22Rv1 (cell line): ENCODE data around the gene ZBED4.

Experiments used
- H3K27ac ChIP-seq: fragments of 450-650 bp; 2 replicates; pipeline ENCODE4 v1.5.1; 2017
- ZFX ChIP-seq: fragments of 450-650 bp; IDR thresholded peaks from 2 replicates; pipeline ENCODE4 v1.6.1; 2017; ENCODE audit warnings: antibody characterized with exemption, borderline replicate concordance
- TF ChIP-seq, protein P1 (sequence below): fragments of 450-650 bp; IDR thresholded peaks from 2 replicates; pipeline ENCODE4 v1.5.1; 2017; ENCODE audit warnings: mild to moderate bottlenecking

The ZBED4 gene

DNA sequence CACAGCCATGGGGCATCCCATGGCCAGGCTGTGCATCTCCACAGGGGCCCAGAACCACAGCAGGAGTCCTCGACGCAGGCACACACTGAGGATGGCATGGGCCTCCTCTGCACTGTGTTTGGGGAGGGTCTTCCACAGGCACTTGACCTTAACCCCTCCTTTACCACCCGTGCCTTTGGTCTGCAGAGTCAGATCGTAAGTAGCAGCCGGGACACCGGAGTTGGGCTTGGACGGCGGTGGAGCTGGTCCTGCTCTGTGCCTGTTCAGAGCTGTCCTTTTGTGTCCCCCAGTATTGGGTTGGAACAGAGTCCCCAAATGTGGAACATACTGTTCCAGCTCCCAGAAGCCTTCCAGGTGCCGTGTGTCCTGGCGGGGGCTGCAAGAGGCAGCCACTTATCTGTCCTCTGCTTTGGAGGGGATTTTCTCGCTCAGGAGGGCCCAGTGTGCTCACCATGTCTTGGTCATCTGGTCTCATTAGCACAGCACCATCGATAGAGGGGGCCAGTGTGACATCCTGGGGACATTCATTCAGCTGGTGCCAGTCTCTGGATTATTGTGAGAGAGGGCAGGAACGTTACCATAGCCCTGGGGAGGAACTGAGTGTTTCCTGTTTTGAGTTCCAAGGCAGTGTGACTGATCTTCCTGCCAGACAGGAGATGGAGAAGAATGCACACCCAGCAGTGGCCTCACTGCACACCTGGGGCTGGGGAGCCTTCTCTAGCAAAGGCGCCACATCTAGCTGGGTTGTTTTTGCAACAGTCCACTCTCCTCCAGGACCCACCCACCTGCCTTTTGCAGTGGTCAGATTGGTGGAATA, 77.2 kb downstream of the ZBED4 start:
- H3K27ac ChIP-seq, result peak overlapping the region; percentile 64
- no peak for TF ChIP-seq ZFX
- TF ChIP-seq, protein P1, sequence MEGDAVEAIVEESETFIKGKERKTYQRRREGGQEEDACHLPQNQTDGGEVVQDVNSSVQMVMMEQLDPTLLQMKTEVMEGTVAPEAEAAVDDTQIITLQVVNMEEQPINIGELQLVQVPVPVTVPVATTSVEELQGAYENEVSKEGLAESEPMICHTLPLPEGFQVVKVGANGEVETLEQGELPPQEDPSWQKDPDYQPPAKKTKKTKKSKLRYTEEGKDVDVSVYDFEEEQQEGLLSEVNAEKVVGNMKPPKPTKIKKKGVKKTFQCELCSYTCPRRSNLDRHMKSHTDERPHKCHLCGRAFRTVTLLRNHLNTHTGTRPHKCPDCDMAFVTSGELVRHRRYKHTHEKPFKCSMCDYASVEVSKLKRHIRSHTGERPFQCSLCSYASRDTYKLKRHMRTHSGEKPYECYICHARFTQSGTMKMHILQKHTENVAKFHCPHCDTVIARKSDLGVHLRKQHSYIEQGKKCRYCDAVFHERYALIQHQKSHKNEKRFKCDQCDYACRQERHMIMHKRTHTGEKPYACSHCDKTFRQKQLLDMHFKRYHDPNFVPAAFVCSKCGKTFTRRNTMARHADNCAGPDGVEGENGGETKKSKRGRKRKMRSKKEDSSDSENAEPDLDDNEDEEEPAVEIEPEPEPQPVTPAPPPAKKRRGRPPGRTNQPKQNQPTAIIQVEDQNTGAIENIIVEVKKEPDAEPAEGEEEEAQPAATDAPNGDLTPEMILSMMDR, result peak; percentile 81

DNA sequence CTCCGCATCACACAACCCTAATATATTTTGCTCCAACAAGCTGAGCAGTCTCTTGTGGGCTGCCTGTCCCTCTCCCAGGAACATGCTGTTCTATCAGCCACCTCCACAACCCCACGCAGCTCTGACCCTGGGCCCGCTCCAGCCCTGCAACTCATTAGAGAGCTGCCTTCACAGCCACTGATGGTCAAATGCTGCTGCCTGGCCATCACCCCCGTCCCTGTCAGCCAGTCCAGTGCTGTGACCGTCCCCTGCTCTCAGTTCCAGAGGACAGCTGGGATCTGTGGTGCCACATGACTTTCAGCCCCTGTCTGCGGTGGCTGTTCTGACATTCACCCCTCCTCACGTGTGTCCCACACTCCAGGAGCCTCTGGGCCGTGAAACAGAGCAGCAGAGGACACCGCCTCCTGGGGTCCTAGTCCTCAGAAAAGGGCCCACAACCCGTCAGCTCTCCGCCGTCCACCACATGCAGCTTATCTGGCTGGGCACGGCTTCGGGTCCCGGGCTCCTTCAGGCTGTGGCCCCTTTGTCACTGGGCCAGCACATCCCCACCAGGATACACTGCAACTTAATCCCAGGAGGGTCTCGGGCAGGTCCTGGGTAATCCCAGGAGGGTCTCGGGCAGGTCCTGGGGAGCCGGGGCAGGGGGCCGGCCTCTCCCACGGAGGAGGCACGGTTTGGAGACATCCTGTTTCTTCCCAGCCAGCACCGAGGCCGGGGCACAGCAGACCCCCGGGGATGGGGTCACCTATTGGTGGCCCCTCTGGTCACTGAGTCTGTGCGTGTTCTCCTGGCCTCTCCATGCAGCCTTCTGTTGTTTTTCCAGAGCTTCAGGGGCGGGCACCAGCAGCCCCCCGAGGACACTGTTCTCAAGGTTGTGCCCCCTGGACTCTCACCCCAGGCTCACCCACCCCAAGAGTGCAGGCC, 79.9 kb downstream of the ZBED4 start:
- H3K27ac ChIP-seq, result peak overlapping the region; percentile 57
- TF ChIP-seq ZFX, result no peak
- TF ChIP-seq, protein P1, result no peak

DNA sequence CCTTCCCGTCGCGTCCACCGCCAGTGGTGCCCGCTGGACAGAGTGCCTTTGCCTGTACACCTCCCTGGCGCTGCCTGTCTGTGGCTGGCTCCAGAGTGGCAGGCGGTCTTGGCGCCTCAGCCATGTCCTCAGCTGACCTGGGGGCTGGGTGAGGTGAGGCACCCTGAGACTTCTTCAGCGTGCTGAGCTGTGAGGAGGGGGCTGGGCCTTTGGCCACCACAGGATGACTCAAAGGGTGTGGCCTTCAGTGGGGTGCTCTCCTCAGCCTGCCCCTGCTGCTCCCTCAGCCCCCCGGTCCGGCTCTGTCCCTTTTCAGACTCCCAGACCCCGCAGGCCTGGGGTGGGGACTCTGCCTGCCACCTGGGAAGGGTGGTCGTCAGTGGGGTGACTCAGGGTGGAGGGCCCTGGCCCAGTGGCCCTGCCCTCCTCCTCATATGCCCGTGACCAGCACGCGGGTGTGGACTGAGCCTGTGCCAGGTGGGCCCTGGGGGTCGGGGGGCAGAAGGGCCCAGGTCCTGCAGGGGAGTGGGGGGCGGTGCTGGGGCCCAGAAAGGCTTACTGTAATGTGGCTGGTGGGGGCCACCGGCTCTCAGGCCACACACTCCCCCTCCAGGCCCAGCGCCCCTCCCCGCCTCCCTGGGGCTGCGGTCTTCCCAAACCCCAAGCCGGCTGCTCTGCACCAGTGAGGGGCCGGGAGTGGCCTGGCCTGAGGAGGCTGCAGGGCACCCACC, 80.7 kb downstream of the ZBED4 start:
- no peak for TF ChIP-seq ZFX
- TF ChIP-seq, protein P1, result no peak
- H3K27ac ChIP-seq, result peak overlapping the region; percentile 57

DNA sequence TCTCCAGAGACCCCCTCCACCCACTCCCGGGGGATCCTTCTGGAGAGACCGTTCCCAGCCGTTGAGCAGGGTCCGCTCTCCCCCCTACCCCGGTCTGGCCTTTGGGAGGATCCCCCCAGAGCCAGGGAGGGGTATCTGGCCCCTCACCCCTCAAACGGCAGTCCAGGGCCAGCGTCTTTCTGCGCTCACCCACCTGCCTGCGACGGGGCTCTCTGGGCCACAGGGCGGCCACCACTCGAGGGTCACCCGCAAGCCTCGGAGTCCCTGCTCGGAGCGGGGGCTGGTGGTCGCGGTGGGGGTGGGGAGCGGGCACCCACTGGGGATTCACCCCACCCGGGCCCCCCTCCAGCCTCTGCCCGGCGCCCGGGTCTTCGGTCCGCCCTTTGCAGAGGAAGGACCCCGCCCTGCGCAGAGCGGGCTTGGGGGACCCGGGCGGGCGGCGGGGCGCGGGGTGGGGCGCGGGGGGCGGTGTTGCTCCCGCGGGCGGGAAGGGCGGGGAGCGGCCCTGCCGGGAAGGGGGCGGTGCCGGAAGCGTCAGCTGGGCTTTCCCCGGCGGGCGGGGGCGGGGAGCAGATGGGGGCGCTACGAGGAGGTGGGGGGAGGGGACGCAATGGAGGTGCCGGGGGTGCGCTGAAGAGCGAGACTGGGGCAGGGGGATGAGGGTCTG, 81.4 kb downstream of the ZBED4 start:
- H3K27ac ChIP-seq, result peak overlapping the region; percentile 57

DNA sequence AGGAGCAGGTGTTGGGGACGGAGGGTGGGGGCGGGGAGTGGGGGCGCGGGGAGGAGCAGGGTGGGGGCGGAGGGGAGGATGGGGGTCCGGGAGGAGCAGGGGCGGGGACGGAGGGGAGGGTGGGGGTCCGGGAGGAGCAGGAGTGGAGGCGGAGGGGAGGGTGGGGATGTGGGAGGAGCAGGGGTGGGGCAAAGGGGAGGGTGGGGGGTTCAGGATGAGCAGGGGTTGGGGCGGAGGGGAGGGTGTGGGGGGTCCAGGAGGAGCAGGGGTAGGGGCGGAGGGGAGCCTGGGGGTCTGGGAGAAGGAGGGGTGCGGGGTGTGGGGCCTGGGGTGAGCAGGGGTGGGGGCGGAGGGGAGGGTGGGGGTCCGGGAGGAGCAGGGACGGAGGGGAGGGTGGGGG, 81.9 kb downstream of the ZBED4 start:
- TF ChIP-seq, protein P1, result no peak
- no peak overlapping the region for H3K27ac ChIP-seq

More for the DNA sequence above, 81.4 kb downstream of the ZBED4 start:
- TF ChIP-seq, protein P1, result no peak
- no peak for TF ChIP-seq ZFX

DNA sequence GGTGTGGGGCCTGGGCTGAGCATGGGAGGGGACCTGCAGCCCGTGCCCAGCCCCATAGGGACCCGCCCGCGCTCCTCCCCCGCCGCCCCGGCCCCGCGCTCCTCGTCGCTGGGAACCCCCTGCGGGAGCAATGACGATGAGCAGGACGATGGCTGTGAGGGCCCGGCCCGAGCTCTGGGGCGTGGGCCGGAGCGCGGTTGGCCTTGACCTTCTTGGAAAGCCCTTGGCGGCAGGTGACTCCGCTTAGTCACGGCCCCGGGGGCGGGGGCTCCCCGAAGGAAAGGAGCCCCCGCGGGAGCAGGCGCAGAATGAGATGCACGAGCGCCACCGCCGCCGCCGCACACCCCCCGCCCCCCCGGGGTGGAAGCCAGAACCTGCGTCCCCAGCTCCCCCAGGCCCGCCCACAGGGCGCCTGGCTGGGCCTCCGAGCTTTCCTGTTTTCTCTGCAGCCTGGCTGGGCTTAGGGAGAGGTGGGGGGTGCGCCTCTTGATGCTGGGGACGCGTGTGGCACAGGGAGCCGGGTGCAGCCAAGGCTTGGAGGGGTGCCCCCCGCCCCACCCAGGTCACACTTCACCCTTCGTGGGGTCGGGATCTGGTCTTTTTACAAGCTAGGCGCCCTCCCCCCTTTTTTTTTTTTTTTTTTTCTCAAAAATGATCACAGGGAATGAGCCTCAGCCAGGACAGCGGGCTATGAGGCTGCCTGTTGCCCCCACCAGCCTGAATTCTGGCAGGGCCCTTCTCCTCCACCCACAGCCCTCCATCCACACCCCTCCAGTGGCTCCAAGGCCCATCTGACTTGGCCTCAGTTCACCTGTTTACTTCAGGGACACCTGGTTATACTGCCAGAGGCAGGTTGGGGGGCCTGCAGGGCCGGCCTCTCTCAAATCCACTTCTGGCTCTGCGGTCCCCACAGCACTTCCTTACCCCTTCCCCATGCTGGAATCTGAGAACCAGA, 82.7 kb downstream of the ZBED4 start:
- no peak overlapping the region for H3K27ac ChIP-seq
- no peak for TF ChIP-seq ZFX
- TF ChIP-seq, protein P1, result no peak
